GM19351 (cell line): Measurements from ENCODE around the gene RNF148.

ENCODE experiments used
- ATAC-seq: cut with Tn5 transposase; IDR thresholded peaks from one replicate; pipeline ENCODE4 v1.9.1; 2021; ENCODE audit warnings: mild to moderate bottlenecking, moderate library complexity; ENCODE audit not compliant: unreplicated experiment

Gene RNF148

GRCh38 chr7:122702872-122703510 is at the start of gene RNF148:
TSS of gene RNF148 (minus strand) at chr7:122702922. CDS start at chr7:122702750, 172 bp downstream.
- ATAC-seq = no peak

GRCh38 chr7:122750389-122750788 is 47.7 kb upstream of the RNF148 start:
- ATAC-seq = no peak

- no peak for ATAC-seq
Measured at GRCh38 chr7:122748195-122748594, 45.5 kb upstream of the RNF148 start.

GRCh38 chr7:122746948-122747347 is 44.2 kb upstream of the RNF148 start:
- no peak for ATAC-seq

GRCh38 chr7:122743211-122743610 is 40.5 kb upstream of the RNF148 start:
- ATAC-seq = no peak

GRCh38 chr7:122738947-122739346 is 36.2 kb upstream of the RNF148 start:
- no peak for ATAC-seq

GRCh38 chr7:122736183-122736582 is 33.5 kb upstream of the RNF148 start:
- no peak for ATAC-seq

GRCh38 chr7:122727759-122728158 is 25.0 kb upstream of the RNF148 start:
- no peak for ATAC-seq

GRCh38 chr7:122727354-122727753 is 24.6 kb upstream of the RNF148 start:
- no peak for ATAC-seq

GRCh38 chr7:122726881-122727280 is 24.2 kb upstream of the RNF148 start:
- no peak for ATAC-seq

GRCh38 chr7:122724366-122724765 is 21.6 kb upstream of the RNF148 start:
- no peak for ATAC-seq

GRCh38 chr7:122719010-122719578 is 16.4 kb upstream of the RNF148 start:
- no peak for ATAC-seq

GRCh38 chr7:122717356-122718089 is 14.8 kb upstream of the RNF148 start:
- ATAC-seq = no peak

GRCh38 chr7:122715183-122715582 is 12.5 kb upstream of the RNF148 start:
- no peak for ATAC-seq

- no peak for ATAC-seq
Measured at GRCh38 chr7:122710916-122711315, 8.2 kb upstream of the RNF148 start.

GRCh38 chr7:122709930-122710646 is 7.4 kb upstream of the RNF148 start:
- no peak for ATAC-seq

- no peak for ATAC-seq
Measured at GRCh38 chr7:122706836-122707235, 4.1 kb upstream of the RNF148 start.

- no peak for ATAC-seq
Measured at GRCh38 chr7:122699017-122699416, 3.7 kb downstream of the RNF148 start, which contains the start of gene RNF133. TSS of gene RNF133 (minus strand) at chr7:122699117. CDS start at chr7:122698918, 199 bp downstream.

- no peak for ATAC-seq
Measured at GRCh38 chr7:122695816-122696215, 6.9 kb downstream of the RNF148 start.

GRCh38 chr7:122694697-122695096 is 8.0 kb downstream of the RNF148 start:
- no peak for ATAC-seq

- ATAC-seq = no peak
Measured at GRCh38 chr7:122692769-122693309, 9.9 kb downstream of the RNF148 start.
